A204.1 (cell line): Measurements from ENCODE around the gene ZBTB43.
A peak's percentile ranks its signal among the peaks of the same experiment; 100 is the strongest.
"Not testable (repeated sequence)": the region's sequence is repeated elsewhere in the genome, so short reads cannot be mapped to it uniquely, and the experiment has no call there.

ENCODE experiments used
- FAIRE-seq: peaks from 2 replicates; lab custom pipeline; 2012; peaks lifted over from hg19 to GRCh38; lab: Jason Lieb, UNC

ZBTB43 gene

GRCh38 chr9:126791406-126792230 lies 13.2 kb upstream of the ZBTB43 start:
- peak; percentile 11 for FAIRE-seq

DNA sequence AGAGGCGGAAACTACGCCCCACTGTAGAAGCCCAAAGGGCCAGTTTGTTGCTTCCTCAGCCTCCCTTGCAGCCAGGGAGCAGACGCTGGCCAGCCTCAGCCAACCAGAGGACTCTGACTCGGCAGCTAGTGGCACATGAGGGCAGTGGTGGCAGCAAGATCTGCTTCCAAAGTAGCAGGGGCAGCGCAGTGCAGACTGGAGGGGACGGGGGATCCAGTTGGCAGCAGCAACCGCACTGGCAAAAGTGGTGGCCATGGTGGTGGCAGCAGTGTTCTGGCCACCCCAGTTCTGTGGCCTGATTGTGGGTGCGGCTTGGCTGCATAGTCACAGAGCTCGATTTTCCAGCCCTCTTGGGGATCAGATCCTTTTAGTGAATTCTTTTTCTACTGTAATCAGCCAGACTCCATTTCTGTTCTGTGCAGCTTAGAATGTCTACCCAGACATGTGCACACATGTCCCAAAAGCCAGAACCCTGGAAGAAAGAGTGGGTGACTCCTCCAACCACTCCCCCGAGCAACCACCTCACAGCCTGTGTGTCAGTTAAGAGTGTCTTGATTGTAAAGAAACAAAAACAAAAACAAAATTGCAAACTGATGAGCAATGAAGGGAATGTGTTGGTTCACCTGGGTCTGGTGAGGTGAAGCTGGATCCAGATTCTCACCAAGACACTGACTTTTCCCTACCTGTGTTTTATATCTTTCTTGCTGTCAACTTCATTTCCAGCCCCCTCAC lies 11.0 kb upstream of the ZBTB43 start:
- FAIRE-seq, result no peak

DNA sequence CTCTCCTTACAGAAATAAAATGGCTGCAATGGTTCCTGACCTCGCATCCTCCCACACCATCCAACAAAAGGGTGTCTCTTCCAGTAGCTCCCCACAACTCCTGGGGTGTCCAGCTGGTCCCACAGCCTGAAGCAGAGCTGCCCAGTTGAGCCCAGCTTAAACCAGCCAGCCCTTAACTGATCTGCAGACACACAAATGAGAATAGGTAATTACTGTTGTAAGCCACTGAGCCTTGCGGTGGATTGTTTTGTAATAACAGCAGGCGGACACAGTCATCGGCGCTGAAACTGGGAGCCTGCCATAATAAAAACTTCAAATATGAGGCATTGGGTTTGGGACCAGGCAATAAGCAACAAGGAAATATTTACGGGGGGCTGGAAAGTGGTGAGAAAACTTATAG lies 10.4 kb upstream of the ZBTB43 start:
- no peak for FAIRE-seq

DNA sequence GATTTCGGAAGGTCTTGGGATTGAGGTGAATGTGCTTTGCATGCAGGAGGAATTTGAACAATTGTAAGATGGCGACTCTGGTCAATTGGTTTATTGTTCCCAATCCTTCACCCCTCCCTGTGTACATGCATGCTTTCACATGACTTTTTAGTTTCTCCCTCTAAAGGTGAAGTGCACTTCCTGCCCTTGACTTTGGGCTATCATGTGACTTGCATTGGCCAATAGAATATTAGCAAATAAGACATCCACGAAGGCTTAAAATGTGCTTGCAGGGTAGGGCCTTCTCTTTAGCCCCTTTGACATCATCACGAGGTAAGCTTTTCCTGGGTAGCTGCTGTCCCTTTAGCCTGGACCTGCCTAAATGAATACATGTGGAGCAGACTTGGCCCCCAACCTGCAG lies 8.1 kb upstream of the ZBTB43 start:
- FAIRE-seq, result no peak

DNA sequence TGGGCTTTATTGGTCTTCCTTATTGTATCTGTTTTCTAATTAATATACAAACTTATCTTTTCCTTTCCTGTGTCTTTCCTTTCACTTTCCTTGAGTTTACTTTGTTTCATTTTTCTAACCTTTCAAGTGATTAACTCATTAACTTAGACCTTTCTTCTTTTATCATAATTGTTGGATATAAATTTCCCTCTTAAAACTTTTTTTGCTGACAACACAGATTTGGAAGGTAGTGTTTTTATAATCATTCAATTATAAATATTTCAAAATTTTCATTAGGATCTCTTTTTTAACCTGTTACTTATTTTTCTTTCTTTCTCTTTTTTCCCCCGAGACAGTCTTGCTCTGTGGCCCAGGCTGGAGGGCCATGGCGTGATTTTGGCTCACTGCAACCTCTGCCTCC lies 6.9 kb upstream of the ZBTB43 start:
- no peak for FAIRE-seq

- FAIRE-seq, result no peak
Measured at GRCh38 chr9:126799034-126799433, 5.8 kb upstream of the ZBTB43 start.

DNA sequence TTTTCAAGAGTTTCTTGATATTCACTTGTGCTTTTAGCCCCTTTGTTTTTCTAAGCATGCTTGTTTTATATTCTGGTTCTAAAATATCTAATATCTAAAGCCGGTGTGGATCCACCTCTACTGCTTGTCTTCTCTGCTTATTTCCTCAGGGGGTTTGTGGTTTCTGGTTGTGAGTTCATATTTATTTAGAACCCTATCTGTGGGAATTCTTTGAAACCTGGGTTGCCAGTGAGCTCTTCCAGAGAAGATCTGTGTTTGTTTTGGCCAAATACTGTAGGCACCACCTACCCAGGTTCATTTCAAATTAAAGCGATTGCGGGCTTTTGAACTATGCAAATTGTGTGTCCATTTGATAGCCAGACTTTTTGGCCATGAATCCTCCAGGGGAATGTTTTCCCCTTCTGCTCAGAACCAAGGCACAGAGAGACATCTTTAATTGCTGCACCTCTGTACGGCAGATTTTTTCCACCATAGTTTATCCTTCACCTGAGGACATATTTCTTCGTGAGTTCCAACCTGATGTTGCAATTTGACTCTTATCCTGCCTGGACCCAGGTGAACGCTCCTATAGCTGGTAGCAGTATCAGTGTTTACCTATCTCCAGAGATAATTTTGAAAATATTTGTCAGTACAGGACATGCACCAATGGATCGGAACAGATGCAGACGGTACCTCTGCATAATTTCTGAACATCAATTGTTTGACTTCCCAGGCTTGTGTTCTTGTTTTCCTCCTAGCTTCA lies 2.4 kb upstream of the ZBTB43 start:
- no peak for FAIRE-seq

- no peak for FAIRE-seq
Measured at GRCh38 chr9:126804198-126804695, 593 bp upstream of the ZBTB43 start.

- no peak for FAIRE-seq
Measured at GRCh38 chr9:126805554-126806262, 868 bp downstream of the ZBTB43 start.

DNA sequence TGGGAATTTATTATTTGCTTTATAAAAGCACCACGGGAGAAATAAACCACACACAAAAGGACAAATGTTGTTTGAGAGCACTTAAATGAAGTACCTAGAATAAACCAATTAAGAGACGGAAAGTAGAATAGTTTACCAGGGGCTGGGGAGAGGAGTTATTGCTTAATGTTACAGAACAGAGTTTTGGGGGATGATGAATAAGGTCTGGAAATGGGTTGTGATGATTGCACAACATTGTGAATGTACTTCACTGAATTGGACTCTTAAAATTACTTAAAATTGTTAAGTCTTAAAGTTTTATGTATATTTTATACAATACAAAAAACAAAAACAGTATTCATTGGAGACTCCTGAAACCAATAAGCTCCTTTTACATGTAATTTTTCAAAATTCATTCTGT lies 1.5 kb downstream of the ZBTB43 start:
- no peak for FAIRE-seq

GRCh38 chr9:126809068-126809467 lies 4.2 kb downstream of the ZBTB43 start:
- no peak for FAIRE-seq

DNA sequence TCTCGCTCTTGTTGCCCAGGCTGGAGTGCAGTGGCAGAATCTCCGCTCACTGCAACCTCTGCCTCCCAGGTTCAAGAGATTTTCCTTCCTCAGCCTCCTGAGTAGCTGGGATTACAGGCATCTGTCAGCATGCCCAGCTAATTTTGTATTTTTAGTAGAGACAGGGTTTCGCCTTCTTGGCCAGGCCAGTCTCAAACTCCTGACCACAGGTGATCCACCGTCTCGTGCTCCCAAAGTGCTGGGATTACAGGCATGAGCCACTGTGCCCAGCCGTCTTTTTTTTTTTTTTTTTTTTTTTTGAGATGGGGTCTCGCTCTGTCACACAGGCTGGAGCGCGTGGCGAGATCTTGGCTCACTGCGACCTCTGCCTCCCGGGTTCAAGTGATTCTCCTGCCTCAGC lies 5.4 kb downstream of the ZBTB43 start:
- not testable (repeated sequence) for FAIRE-seq

DNA sequence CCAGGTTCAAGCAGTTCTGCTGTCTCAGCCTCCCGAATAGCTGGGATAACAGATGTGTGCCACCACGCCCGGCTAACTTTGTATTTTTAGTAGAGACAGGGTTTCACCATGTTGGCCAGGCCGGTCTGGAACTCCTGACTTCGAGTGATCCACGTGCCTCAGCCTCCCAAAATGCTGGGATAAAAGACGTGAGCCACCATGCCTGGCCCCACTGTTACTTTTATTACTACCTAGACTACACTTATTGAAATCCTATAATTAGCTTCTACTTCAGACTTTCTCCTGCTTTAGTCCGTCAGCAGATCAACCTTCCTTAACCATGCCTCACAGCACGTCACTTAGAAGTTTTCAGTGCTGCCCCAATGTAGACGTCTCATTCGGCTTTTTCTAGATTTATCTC lies 8.2 kb downstream of the ZBTB43 start:
- no peak for FAIRE-seq

DNA sequence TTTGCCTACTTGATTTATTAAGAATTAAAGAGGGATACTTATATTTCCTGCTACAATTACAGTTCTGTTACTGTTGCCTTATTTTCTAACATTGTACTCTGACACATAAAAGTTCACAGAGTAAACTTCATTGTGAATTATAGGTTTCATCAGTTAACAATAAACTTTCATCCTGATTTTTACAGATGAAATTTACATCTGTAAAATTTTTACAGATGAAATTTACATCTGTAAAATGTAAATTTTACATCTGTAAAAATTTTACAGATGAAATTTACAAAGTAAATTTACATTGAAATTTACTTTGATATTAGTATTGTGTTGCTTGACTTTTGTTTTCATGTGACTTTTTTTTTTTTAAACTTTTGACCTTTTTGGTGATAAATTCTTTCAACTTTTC lies 9.3 kb downstream of the ZBTB43 start:
- peak; percentile 72 for FAIRE-seq

DNA sequence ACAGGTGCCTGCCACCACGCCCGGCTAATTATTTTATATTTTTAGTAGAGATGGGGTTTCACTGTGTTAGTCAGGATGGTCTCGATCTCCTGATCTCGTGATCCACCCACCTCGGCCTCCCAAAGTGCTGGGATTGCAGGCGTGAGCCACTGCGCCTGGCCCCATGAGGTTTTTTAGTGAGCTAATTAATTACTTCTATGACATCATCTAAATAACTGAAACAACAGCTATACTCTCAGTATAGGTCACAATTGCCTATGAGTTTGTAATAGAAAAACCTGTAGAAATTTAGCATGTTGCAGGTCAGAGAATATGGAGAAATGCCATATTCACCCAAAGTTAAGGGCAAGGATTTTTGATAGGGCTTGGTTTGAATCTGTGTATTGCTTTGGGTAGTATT lies 12.8 kb downstream of the ZBTB43 start:
- FAIRE-seq, result not testable (repeated sequence)

- no peak for FAIRE-seq
Measured at GRCh38 chr9:126818482-126818881, 13.6 kb downstream of the ZBTB43 start.

GRCh38 chr9:126819482-126819881 lies 14.6 kb downstream of the ZBTB43 start:
- FAIRE-seq, result no peak

- no peak for FAIRE-seq
Measured at GRCh38 chr9:126822278-126822677, 17.4 kb downstream of the ZBTB43 start.

GRCh38 chr9:126822873-126823272 lies 18.0 kb downstream of the ZBTB43 start:
- FAIRE-seq, result no peak

- not testable (repeated sequence) for FAIRE-seq
Measured at GRCh38 chr9:126824052-126824451, 19.2 kb downstream of the ZBTB43 start.

DNA sequence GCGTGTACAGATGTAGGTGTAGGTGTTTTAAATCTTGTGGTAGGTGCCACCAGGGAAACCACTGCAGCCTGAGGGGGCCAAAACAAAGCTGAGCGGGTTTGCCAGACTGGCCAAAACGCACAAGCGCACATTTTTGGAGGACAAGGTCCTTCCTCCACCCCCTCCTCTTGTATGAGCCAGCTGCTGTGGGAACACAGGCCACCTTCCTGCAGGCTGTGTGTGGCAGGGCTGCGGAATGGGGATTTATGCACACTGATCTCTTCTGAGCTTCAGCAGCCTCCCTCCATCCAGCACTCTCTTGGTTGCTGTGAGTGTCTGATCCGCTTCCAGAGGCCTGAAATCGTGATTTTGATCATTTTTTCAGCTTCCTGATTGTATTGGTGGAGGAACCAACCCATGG lies 22.4 kb downstream of the ZBTB43 start:
- no peak for FAIRE-seq

GRCh38 chr9:126829035-126829434 lies 24.2 kb downstream of the ZBTB43 start:
- no peak for FAIRE-seq
